Activated CD8-positive, alpha-beta memory T cell treated with anti-CD3 and anti-CD28 coated beads, Interleukin-2, amount 50 U/mL, for 4 hours (primary cell): ENCODE results near the gene WDR26.
"Not testable (repeated sequence)": the region's sequence is repeated elsewhere in the genome, so short reads cannot be mapped to it uniquely, and the experiment has no call there.

Experiments
- DNase-seq: peaks from one replicate; pipeline ENCODE4 v3.0.0-alpha.2; 2020

Gene WDR26

GRCh38 chr1:224433701-224434672, 610 bp downstream of the WDR26 start:
- DNase-seq = peak; percentile 51

DNA sequence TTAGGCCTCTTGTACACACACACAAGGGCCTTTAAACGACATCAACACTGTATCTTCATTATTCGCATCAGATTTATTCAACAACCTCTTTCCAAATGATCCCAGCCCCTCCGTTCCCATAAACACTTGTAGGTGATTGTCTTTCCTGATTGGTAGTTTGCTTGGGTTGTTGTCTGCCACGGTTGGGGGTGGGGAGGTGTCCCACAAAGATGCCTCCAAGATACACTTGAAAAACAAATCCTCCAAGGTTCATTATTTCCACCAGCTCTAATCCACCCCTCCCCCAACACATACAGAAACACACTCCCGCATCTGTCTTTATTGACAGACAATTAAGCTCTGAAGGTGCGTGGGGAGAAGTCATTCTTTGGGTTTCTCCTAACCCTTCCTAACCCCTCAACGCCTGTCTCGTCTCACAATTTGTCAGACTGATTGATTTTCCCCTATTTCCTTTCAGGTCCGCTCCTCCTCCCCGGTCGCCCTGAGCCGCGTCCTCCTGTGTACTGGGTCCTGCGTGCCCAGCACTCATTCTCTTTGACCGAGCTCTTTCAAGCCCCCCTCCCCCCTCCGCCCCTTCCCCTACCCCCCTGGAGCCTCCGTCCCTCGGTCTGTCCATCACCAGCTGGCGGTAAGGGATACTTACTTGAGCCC, 1.4 kb downstream of the WDR26 start:
- no peak for DNase-seq

DNA sequence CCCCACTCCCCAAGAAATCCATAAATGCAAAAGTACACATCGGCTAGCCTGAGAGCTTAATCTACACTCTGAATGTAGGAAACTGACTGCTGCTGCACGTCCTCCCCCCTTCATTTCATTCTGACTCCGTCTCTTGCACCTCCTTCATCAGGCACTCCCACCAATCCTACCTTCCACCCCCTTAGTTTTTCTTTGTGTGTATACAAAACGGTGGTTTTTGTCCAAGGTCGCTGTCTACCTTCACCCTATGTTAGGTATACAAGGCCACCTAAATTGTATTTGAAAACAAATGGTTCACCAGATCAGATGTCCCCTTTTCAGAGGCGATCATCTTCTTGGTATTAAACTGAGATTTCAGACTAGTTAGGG, 1.9 kb downstream of the WDR26 start:
- no peak for DNase-seq

DNA sequence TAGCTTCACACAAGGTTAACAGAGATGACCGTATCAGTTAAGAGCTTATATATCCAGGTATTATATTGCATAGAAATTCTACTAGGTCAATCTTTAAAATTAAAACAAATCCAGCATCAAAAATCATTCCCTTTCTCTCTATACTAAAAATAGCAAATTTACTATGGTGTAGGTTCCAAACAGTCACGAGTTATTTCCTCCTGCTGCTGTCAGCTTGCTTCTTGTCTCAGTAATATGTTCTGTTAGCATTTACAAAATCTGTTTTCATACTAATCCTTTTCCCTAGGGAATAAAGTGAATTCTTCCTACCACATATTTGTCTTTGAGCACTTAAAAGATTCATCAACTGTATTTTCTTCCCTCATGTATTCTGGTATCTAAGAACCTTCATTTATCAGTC, 2.5 kb downstream of the WDR26 start:
- DNase-seq = no peak

DNA sequence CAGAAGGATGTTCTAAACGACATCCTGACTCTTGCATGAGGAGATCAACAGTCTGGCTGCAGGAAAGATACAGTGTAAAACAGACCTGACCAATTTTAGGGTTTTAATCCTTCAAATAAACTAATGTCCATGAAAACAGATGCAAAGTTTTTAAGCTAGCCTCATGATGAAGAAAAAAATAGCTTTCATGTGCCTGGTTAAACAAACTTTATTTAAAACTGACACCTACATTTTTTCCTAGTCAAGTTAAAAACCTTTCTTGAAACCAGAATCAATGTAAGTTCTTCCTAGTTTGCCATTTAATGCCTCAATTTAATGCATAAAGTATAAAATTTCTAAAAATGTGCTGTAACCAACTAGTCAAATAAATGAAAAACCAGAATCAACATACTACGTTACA, 2.9 kb downstream of the WDR26 start:
- no peak for DNase-seq

DNA sequence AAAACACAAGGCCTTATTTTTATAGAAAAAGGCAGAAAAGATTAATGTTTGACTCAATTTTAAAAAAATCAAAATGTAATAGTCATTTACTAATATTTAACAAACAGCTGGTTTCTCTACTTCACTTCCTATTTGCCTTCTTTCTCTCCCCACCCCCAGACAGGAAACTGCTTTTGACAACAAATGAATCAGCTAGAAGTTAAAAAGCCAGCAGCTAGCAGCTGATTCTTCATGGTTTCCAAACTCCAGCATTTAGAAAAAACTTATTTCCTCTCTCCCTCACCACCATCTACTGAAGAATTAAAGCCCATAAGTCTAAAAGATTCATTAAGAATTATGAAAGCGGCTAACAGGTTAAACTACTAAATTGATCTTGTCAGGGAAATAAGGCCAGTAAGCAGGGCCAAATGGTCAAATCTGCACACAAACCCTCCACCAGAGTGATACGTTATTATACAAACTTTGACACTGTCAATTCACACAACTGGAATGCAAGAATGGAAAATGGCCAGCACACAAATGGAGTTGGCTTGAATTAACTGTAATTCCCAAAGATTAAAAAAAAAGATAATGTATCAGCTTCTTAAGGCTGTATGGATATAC, 4.0 kb downstream of the WDR26 start:
- peak; percentile 18 for DNase-seq

DNA sequence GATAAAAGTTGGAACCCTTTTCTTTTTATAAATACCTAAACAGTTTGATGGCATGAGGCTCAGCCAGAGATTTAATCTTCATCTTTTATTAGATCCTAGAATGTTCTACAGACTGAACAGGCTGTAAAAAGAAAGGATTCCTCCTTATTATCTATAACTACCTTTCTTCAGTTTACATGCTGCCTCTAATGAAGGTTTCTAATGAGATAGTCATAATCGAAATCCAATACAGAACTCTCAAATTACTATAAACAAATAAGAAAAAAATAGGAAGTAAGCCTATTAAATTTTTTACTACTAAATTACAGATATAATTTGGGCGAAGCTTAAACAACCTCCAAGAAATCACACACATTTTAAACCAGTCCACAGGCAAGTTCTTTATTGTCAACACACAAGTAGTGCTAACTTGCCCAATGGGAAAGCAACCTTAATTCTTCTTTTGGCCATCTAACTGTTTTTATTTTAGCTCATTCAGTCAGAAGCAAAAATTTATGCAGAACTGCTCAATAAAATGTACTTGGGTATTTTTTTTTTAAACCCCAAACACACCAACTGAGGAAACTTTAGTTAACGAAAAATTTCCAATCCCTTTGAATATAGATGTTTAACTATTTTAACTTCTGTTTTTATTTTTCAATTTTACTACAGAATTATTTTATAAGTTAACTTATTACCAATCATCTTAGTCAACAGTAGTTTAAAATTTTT, 4.8 kb downstream of the WDR26 start:
- no peak for DNase-seq

DNA sequence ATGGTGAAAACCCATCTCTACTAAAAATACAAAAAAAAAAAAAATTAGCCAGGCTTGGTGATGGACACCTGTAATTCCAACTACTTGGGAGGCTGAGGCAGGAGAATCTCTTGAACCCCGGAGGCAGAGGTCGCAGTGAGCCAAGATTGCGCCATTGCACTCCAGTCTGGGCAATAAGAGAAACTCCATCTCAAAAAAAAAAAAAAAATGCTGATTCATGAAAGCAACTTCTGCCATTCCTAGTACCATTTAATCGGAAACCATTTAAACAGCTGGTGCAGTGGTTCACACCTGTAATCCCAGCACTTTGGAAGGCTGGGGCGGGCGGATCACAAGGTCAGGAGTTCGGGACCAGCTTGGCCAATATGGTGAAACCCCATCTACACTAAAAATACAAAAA, 5.9 kb downstream of the WDR26 start:
- not testable (repeated sequence) for DNase-seq

DNA sequence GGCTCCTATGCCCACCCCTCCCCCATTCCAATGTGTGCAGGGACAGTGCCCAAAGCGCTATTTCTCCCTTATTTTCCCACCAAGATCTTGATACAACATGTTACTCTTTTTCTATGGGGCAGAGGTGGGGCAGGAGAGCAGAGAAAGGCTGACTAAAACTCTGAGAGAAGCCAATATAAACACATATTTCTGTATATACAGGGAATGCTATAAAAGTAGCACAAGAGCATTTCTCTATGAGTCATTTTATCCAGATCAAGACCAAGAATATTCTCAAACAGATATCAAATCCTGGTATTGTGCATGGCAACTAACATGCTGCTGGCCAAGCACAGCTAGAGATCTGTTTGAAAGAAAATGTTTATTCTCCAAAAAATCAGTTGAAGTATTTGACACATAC, 7.3 kb downstream of the WDR26 start:
- DNase-seq = no peak

GRCh38 chr1:224426869-224427268, 7.7 kb downstream of the WDR26 start:
- not testable (repeated sequence) for DNase-seq

- no peak for DNase-seq
These were observed 9.2 kb downstream of the WDR26 start for GRCh38 chr1:224425279-224425884.

GRCh38 chr1:224420106-224420505, 14.5 kb downstream of the WDR26 start:
- no peak for DNase-seq

DNA sequence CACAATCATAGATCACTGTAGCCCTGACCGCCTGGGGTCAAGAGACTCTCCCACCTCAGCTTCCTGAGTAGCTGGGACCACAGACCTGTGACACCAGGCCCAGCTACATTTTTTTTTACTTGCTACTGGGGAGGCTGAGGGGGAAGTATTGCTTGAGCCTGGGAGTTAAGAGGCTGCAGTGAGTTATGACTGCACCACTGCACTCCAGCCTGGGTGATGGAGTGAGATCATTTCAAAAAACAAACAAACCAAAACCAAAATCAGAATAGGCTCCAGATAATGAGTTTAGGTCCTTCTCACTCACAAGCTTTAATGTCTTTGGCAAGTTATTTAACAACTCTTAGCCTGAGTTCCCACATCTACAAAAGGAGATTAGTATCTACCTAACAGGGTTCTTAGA, 22.8 kb downstream of the WDR26 start:
- DNase-seq = no peak

GRCh38 chr1:224408294-224408590, 26.4 kb downstream of the WDR26 start:
- DNase-seq = no peak

DNA sequence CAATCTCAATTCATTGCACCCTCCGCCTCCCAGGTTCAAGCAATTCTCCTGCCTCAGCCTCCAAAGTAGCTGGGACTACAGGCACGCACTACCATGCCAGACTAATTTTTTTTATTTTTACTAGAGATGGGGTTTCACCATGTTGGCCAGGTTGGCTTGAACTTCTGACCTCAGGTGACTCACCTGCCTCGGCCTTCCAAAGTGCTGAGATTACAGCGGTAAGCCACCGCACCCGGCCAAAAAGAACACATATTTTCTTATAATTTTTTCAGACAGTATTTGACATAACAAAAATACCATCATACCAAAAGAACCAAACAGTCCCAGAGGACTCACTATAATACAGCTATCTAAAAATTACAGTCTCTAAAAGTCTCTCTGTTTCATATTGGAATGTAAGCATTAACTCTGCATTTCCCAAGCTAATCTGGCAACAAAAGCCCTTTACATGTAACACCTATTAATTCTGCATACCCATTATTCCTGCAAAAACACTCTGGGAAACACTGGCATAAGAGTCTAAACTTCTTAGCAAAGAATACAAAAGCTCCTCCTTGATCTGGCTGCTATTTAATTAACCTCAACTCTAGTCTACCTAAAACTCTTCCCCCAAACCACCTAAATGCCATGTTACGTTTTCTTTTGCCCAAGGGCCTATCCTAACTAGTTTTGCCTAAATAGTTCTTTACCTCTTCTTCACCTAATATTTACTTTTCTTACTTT, 26.9 kb downstream of the WDR26 start:
- DNase-seq = no peak

- no peak for DNase-seq
These were observed 28.4 kb downstream of the WDR26 start for GRCh38 chr1:224406216-224406615.

DNA sequence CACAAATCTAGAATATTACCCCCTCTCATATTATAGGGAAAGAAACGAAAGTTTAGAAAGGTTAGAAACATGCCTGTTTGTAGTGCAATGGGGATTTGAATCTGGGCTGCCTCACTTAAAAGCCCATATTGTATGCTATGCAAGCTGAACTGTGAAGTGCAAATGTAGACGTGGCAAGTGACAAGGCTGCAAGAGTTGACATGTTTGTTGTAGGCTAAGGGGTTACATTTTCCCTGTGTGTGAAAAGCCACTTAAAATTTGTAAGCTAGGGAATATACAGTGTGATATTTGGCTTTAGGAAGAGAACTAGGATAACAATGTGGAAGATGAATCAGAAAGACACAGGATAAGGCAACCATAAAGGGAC, 29.0 kb downstream of the WDR26 start:
- no peak for DNase-seq

DNA sequence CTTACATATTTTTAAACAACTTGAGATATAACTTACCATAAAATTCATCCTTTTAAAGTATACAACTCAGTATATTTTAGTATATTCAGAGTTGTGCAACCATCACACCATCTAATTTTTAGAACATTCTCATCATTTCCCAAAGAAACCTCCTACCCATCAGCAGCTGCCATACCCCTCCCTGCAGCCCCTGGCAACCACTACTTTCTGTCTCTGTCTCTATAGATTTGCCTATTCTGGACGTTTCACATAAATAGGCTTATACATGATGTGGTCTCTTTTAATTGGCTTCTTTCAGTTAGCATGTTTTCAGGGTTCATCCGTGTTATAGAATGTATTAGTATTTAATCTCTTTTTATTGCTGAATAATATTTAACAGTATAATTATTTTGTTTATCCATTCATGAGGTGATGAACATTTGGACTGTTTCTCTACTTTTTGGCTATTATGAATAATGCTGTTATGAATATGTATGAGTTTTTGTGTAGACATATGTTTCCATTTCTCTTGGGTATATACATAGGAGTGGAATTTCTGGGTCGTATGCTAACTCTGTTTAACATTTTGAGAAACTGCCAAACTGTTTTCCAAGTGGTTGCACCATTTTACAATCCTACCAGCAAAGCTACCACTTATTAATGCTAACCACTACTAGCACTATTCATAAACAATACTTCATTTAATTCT, 29.5 kb downstream of the WDR26 start:
- no peak for DNase-seq

DNA sequence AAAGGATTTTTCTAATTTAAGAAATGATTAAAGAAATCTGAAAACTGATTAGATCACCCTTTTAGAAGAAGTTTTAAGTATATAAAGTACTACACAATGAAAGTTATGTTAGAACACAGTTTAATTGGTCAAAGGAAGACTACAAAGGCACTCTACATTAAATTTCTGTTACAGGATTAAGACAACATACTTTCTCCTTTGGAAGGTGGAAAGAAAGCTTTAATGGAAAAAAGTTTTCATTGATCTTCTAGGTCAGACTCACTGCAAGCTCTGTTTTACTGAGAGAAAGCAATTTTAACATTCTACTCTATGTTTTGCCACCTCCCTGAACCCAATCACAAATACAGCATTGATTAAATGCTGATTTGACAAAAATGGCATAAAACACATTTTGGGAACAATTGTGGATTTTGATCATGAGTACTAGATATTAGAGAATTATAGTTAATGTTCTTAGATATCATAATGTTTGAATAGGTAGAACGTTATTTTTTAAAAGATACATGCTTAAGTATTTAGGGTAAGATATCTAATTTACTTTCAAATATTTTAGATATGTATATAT, 32.0 kb downstream of the WDR26 start:
- no peak for DNase-seq

DNA sequence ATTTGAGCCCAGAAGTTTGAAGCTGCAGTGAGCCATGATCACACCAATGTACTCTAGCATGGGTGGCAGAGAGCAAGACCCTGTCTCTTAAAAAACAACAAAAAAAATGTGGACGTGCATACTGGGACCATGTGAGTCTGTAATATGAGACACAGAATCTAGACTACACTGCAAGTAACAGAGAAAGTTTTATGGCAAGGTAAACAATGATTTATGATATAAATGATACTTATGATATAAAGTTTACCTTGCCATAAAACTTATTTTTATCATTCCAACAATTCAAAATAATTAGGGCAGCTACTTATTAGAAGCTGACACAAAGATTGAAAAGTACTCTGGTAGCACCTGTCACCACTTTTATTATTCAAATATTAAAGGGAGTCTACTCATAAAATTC, 34.7 kb downstream of the WDR26 start:
- DNase-seq = no peak

- no peak for DNase-seq
These were observed 41.3 kb downstream of the WDR26 start for GRCh38 chr1:224393294-224393693.
